ENCODE data around the gene RPS14.

DNA sequence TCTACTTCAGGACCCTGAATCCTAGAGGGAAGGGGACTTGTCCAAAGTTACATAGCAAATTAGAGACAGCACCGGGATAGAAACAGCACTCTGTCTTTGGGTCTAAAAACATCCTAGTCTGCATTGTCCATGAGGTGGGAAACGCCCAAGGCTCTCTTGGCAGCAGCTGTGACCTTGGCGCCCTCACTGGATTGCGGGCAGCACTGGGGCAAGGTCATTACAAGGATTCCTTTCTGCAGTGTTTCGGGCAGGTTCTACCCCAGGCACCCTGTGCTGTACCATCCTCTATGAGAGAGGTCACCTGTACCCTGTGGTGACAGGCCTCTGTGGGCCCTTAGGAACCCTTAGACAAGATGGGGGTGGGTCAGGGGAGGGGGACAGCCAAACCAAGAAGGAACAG, 45.4 kb downstream of the RPS14 start:
- TF ChIP-seq POLR2A (IDR thresholded peaks at IDR 0.05; ENCODE audit: low read depth, low read length), result no peak
- TF ChIP-seq, protein P1, sequence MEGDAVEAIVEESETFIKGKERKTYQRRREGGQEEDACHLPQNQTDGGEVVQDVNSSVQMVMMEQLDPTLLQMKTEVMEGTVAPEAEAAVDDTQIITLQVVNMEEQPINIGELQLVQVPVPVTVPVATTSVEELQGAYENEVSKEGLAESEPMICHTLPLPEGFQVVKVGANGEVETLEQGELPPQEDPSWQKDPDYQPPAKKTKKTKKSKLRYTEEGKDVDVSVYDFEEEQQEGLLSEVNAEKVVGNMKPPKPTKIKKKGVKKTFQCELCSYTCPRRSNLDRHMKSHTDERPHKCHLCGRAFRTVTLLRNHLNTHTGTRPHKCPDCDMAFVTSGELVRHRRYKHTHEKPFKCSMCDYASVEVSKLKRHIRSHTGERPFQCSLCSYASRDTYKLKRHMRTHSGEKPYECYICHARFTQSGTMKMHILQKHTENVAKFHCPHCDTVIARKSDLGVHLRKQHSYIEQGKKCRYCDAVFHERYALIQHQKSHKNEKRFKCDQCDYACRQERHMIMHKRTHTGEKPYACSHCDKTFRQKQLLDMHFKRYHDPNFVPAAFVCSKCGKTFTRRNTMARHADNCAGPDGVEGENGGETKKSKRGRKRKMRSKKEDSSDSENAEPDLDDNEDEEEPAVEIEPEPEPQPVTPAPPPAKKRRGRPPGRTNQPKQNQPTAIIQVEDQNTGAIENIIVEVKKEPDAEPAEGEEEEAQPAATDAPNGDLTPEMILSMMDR (conservative IDR thresholded peaks at IDR 0.05; ENCODE audit: low read depth, low read length), result no peak
- TF ChIP-seq MXI1 (IDR thresholded peaks at IDR 0.05; ENCODE audit: borderline replicate concordance, low read depth, low read length), result no peak
- TF ChIP-seq CEBPB (IDR thresholded peaks at IDR 0.05; ENCODE audit: low read depth, low read length), result no peak
- no peak for TF ChIP-seq RCOR1 (IDR thresholded peaks at IDR 0.05; ENCODE audit: insufficient replicate concordance, low read length)
- TF ChIP-seq RAD21 (IDR thresholded peaks at IDR 0.05; ENCODE audit: low read length), result no peak
- no peak for TF ChIP-seq SMC3 (IDR thresholded peaks at IDR 0.05; ENCODE audit: low read depth, low read length)
- TF ChIP-seq, protein P2, sequence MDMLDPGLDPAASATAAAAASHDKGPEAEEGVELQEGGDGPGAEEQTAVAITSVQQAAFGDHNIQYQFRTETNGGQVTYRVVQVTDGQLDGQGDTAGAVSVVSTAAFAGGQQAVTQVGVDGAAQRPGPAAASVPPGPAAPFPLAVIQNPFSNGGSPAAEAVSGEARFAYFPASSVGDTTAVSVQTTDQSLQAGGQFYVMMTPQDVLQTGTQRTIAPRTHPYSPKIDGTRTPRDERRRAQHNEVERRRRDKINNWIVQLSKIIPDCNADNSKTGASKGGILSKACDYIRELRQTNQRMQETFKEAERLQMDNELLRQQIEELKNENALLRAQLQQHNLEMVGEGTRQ (IDR thresholded peaks at IDR 0.05; ENCODE audit: low read depth, low read length), result no peak
- TF ChIP-seq RFX5 (IDR thresholded peaks at IDR 0.05; ENCODE audit: low read depth, low read length), result no peak
- TF ChIP-seq MAFK (IDR thresholded peaks at IDR 0.05; ENCODE audit: low read depth, low read length), result no peak
- TF ChIP-seq BHLHE40 (IDR thresholded peaks at IDR 0.05; ENCODE audit: low read depth, low read length), result no peak
